Esophagus muscularis mucosa (tissue), 4 donors: Measurements from ENCODE around the gene SIPA1L3. TPM values are rescaled to one million over a fixed set of nuclear protein-coding genes. Genes with fewer than 3 reads are reported as not detected.

Experiments
- DNase-seq: peaks from one replicate; pipeline ENCODE4 v3.0.0-alpha.2; 2017; ENCODE audit errors: extremely low spot score
- H3K27ac ChIP-seq, 4 donors: fragments of 200-600 bp; sonication (generic); replicated peaks in 1 of 4; 1 replicate in 3 of 4; 2 replicates in 1 of 4; pipeline ENCODE4 v1.5.1; 2016 to 2019; ENCODE audit warnings: mild to moderate bottlenecking in 1 of 4
- H3K27me3 ChIP-seq, 4 donors: fragments of 200-600 bp; sonication (generic); one replicate each; pipeline versions ENCODE4 v1.5.1 to v1.6.0; 2016 to 2019
- H3K36me3 ChIP-seq, 4 donors: fragments of 200-600 bp; sonication (generic); one replicate each; pipeline ENCODE4 v1.5.1; 2016 to 2019
- H3K4me1 ChIP-seq, 4 donors: fragments of 200-600 bp; sonication (generic); one replicate each; pipeline ENCODE4 v1.5.1; 2016 to 2019
- H3K4me3 ChIP-seq, 4 donors: fragments of 200-600 bp; sonication (generic); 1 replicate in 2 of 4; 2 replicates in 2 of 4; pipeline ENCODE4 v1.5.1; 2016 to 2019; ENCODE audit warnings: mild to moderate bottlenecking in 4 of 4, moderate library complexity in 1 of 4
- H3K9me3 ChIP-seq, 4 donors: fragments of 200-600 bp; sonication (generic); 1 replicate in 3 of 4; 2 replicates in 1 of 4; pipeline ENCODE4 v1.5.1; 2016 to 2019
- EP300 ChIP-seq: sonication (generic); formaldehyde crosslinking; IDR thresholded peaks from one replicate; pipeline ENCODE4 v1.6.1; 2017; ENCODE audit warnings: antibody characterized with exemption
- POLR2A ChIP-seq: fragments of 450-650 bp; IDR thresholded peaks from one replicate; pipeline ENCODE4 v1.6.1; 2017; ENCODE audit warnings: antibody characterized with exemption, moderate library complexity, mild to moderate bottlenecking, low read depth
- POLR2AphosphoS5 ChIP-seq, 2 donors: sonication (generic); formaldehyde crosslinking; IDR thresholded peaks; one replicate each; pipeline ENCODE4 v1.6.1; 2017; ENCODE audit warnings: antibody characterized with exemption in 2 of 2
- WGBS: methylation state at CpG from one replicate; pipeline ENCODE4 v1.1.5; 2018; 5-methylcytosine and 5-hydroxymethylcytosine counted together
- intact Hi-C: fragments of 100-400 bp; cut with DNase I; formaldehyde crosslinking; loops from one replicate; pipeline ENCODE4 v1.15.1; 2023
- total RNA-seq, 4 donors: library from RNA; depleted of rRNA; stranded (reverse); fragments of >200 nt; gene quantifications; one replicate each; pipeline versions ENCODE4 v1.1.0 to v1.2.1, GENCODE V29; 2016
- TF ChIP-seq, protein P1 (sequence below), 3 experiments: fragments of 200-600 bp in 2 of 3; fragments of 450-650 bp in 1 of 3; sonication (generic) in 2 of 3; IDR thresholded peaks; one replicate each; pipeline ENCODE4 v1.5.1; 2017 to 2019; ENCODE audit warnings: antibody characterized with exemption in 3 of 3, mild to moderate bottlenecking in 2 of 3, moderate library complexity in 1 of 3

The SIPA1L3 gene
- total RNA-seq, 4 donors from 2014 or later = 10.4 to 17.9 (median 13.2) TPM

DNA sequence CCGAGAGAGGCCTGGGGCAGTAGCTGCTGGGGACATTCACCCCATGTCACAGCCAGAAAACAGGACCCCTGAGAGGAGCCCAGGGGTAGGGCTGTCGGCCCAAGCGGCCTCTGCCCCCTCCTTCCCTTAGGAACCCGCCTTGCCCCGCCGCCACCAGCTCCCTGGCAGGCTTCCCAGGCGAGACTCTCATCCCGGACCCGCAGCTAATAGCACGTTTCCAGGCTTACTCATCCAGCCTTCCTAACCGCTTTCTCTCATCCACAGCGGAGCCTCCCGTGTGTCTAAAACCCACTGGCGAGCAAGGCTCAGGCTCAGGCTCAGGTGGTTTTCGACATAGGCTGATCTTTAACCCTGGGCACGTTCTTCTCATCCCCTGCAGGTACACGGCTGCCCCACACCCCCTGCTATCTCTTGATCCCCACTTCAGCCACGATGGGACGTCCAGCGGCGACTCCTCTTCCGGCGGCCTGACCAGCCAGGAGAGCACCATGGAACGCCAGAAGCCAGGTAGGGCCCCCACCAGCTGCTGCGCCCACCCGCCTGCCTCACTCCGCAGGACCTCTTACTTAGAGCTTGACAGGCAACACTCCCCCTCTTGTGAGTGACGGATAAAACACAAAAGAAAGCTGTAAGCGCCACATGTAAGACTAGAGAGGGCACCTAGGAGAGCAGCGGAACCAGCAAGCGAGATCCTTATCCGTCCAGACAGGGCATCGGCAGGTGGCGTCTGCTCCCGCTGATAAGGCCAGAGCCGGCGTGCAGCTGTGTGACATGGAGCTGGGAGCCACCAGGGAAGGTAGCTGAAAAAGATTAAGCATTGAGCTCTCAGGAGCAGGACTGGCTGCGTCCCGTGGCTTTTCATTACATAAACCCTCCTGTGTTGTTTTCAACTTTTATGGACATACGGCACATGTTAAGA, 245.7 kb downstream of the SIPA1L3 start:
- no peak for TF ChIP-seq EP300
- TF ChIP-seq, protein P1, sequence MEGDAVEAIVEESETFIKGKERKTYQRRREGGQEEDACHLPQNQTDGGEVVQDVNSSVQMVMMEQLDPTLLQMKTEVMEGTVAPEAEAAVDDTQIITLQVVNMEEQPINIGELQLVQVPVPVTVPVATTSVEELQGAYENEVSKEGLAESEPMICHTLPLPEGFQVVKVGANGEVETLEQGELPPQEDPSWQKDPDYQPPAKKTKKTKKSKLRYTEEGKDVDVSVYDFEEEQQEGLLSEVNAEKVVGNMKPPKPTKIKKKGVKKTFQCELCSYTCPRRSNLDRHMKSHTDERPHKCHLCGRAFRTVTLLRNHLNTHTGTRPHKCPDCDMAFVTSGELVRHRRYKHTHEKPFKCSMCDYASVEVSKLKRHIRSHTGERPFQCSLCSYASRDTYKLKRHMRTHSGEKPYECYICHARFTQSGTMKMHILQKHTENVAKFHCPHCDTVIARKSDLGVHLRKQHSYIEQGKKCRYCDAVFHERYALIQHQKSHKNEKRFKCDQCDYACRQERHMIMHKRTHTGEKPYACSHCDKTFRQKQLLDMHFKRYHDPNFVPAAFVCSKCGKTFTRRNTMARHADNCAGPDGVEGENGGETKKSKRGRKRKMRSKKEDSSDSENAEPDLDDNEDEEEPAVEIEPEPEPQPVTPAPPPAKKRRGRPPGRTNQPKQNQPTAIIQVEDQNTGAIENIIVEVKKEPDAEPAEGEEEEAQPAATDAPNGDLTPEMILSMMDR (IDR thresholded peaks at IDR 0.05) = no peak
- no peak for TF ChIP-seq POLR2A
- TF ChIP-seq POLR2AphosphoS5 (IDR thresholded peaks at IDR 0.05) = no peak
- Histone ChIP-seq H3K4me1 (no peaks in the 10 kb centered on the region), H3K27me3 (no peaks in the 10 kb centered on the region), H3K9me3 (no peaks in the 10 kb centered on the region), H3K27ac (no peak overlapping the region), H3K4me3 (no peak overlapping the region), H3K36me3 (peaks cover 13 to 55% (median 36%) of the 10 kb centered on the region in 4 donors)
- intact Hi-C loops = no loop called here
- WGBS = 96% methylated on average over 36 of the region's 40 CpGs
- DNase-seq = no peak

- H3K36me3 ChIP-seq = peaks cover 13 to 73% (median 44%) of the 10 kb centered on the region in 4 donors
- no peak for DNase-seq
- H3K27me3 ChIP-seq = no peaks in the 10 kb centered on the region
- H3K4me1 ChIP-seq = no peaks in the 10 kb centered on the region
- no peak for TF ChIP-seq POLR2AphosphoS5 (IDR thresholded peaks at IDR 0.05)
- TF ChIP-seq POLR2A = no peak
- TF ChIP-seq EP300 = no peak
- TF ChIP-seq, protein P1 (IDR thresholded peaks at IDR 0.05) = no peak
- H3K9me3 ChIP-seq = no peaks in the 10 kb centered on the region
- no peak overlapping the region for H3K27ac ChIP-seq
- intact Hi-C loops = no loop called here
- H3K4me3 ChIP-seq = no peak overlapping the region
- 72% methylated on average over 6 of the region's 6 CpGs for WGBS
These were observed 248.4 kb downstream of the SIPA1L3 start for GRCh38 chr19:38155453-38155852.

- no peak overlapping the region for H3K27ac ChIP-seq
- peaks cover 0 to 14% (median 13%) of the 10 kb centered on the region in 4 donors for H3K9me3 ChIP-seq
- no peak for DNase-seq
- no peaks in the 10 kb centered on the region for H3K4me1 ChIP-seq
- H3K4me3 ChIP-seq = no peak overlapping the region
- intact Hi-C loops = no loop called here
- WGBS = 87% methylated on average over 5 of the region's 5 CpGs
- no peaks in the 10 kb centered on the region for H3K27me3 ChIP-seq
- peaks cover 15 to 67% (median 42%) of the 10 kb centered on the region in 4 donors for H3K36me3 ChIP-seq
- TF ChIP-seq, protein P1 (IDR thresholded peaks at IDR 0.05) = no peak
- TF ChIP-seq EP300 (no peak), POLR2AphosphoS5 (IDR thresholded peaks at IDR 0.05) (no peak), POLR2A (no peak)
These were observed 251.7 kb downstream of the SIPA1L3 start for GRCh38 chr19:38158730-38159129.

- H3K27me3 ChIP-seq = no peaks in the 10 kb centered on the region
- peaks cover 0 to 14% (median 13%) of the 10 kb centered on the region in 4 donors for H3K9me3 ChIP-seq
- DNase-seq = no peak
- no peak for TF ChIP-seq POLR2A
- no peak for TF ChIP-seq POLR2AphosphoS5 (IDR thresholded peaks at IDR 0.05)
- no peak for TF ChIP-seq EP300
- intact Hi-C loops = no loop called here
- H3K27ac ChIP-seq = no peak overlapping the region
- H3K4me3 ChIP-seq = no peak overlapping the region
- 95% methylated on average over 4 of the region's 5 CpGs for WGBS
- no peaks in the 10 kb centered on the region for H3K4me1 ChIP-seq
- peaks cover 36 to 76% (median 54%) of the 10 kb centered on the region in 4 donors for H3K36me3 ChIP-seq
These were observed 255.1 kb downstream of the SIPA1L3 start for GRCh38 chr19:38162094-38162493.

DNA sequence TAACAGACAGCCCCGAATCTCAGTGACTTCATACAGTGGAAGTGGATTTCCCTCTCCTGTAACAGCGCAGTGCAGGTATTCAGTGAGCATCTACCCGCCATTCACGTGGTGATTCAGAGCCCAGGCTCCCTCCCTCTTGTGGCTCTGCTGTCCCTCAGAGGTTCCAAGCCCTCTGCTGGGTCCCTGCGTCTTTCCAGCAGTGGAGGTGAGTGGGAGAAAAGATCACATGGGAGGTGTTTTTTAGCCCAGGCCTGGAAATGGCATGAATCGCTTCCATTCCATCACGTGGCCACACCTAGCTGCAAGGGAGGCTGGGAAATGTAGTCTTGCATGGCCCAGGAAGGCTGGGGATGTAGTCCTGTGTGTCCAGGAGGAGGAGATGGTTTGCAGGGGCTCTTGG, 255.6 kb downstream of the SIPA1L3 start:
- Histone ChIP-seq H3K27ac (no peak overlapping the region), H3K36me3 (peaks cover 36 to 80% (median 54%) of the 10 kb centered on the region in 4 donors), H3K9me3 (peaks cover 0 to 14% (median 13%) of the 10 kb centered on the region in 4 donors), H3K4me3 (no peak overlapping the region), H3K4me1 (no peaks in the 10 kb centered on the region), H3K27me3 (no peaks in the 10 kb centered on the region)
- 100% methylated on average over 7 of the region's 7 CpGs for WGBS
- intact Hi-C loops = no loop called here
- no peak for DNase-seq
- TF ChIP-seq POLR2AphosphoS5 (IDR thresholded peaks at IDR 0.05) (no peak), POLR2A (no peak)
